ENCODE results near the gene CTNNBIP1. TPM values are rescaled to one million over a fixed set of nuclear protein-coding genes. Genes with fewer than 3 reads are reported as not detected.

Gene CTNNBIP1
- total and polyA plus RNA-seq, 9 of the 15 experiments (the other 6 are each of a cell fraction or from before 2014, with no cell fraction given): 0.65 to 29.2 (median 14.7) TPM

GRCh38 chr1:9844106-9844505 is 66.0 kb downstream of the CTNNBIP1 start:
- Histone ChIP-seq H4K20me1 (replicated peaks; ENCODE audit: control insufficient read depth, insufficient read depth, low read length) (no peaks in the 10 kb centered on the region), H3K79me2 (ENCODE audit: control insufficient read depth, insufficient read depth, low read length) (no peaks in the 10 kb centered on the region), H3K27ac (ENCODE audit: extremely low read depth, low read depth, low read length) (no peak overlapping the region), H3K4me3 (no peak overlapping the region), H3K4me1 (replicated peaks in 1 of 2; ENCODE audit: control insufficient read depth in 2 of 2, insufficient read depth in 2 of 2, low read length in 2 of 2) (peaks cover 7 to 46% of the 10 kb centered on the region in 2 experiments; a peak in 4 of 5 replicates), H3K27me3 (ENCODE audit: control insufficient read depth in 2 of 2, insufficient read depth in 2 of 2, low read length in 2 of 2) (peaks cover 7 to 35% of the 10 kb centered on the region in 2 experiments; a peak in 4 of 5 replicates), H2AFZ (ENCODE audit: low read depth, low read length) (no peak overlapping the region), H3K9me3 (replicated peaks; ENCODE audit: control insufficient read depth, insufficient read depth, low read depth, low read length) (0 out of 2 replicates have a peak, but pooled peaks cover 1% of the 10 kb centered on the region), H3K4me2 (ENCODE audit: insufficient read depth, low read length) (no peak overlapping the region), H3K9me1 (ENCODE audit: control insufficient read depth, insufficient read depth, low read length) (no peaks in the 10 kb centered on the region), H3K36me3 (ENCODE audit: control insufficient read depth, insufficient read depth, low read length) (no peaks in the 10 kb centered on the region), H3K9ac (ENCODE audit: insufficient read depth in 1 of 2, low read depth in 2 of 2, low read length in 2 of 2) (peak overlapping the region in 1 of 2 experiments; percentile 51; a peak in 1 of 4 replicates)
- WGBS (ENCODE audit: insufficient coverage, low coverage, missing lambda C conversion rate): 36% methylated on average over 10 of the region's 12 CpGs
- DNase-seq (ENCODE audit: extremely low read depth in 1 of 4, low spot score in 3 of 4) (no peak), ATAC-seq (no peak), FAIRE-seq (no peak)
- CTCF ChIA-PET (ENCODE audit: low intra/inter-chr PET ratio): no interaction called here
- no peak for TF ChIP-seq ZNF282 (CRISPR knock-in tag; IDR thresholded peaks at IDR 0.05)
- no peak for TF ChIP-seq ZNF12 (CRISPR knock-in tag; IDR thresholded peaks at IDR 0.05)
- TF ChIP-seq, protein P1, sequence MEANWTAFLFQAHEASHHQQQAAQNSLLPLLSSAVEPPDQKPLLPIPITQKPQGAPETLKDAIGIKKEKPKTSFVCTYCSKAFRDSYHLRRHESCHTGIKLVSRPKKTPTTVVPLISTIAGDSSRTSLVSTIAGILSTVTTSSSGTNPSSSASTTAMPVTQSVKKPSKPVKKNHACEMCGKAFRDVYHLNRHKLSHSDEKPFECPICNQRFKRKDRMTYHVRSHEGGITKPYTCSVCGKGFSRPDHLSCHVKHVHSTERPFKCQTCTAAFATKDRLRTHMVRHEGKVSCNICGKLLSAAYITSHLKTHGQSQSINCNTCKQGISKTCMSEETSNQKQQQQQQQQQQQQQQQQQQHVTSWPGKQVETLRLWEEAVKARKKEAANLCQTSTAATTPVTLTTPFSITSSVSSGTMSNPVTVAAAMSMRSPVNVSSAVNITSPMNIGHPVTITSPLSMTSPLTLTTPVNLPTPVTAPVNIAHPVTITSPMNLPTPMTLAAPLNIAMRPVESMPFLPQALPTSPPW (CRISPR knock-in tag; IDR thresholded peaks at IDR 0.05): no peak
- TF ChIP-seq, protein P2, sequence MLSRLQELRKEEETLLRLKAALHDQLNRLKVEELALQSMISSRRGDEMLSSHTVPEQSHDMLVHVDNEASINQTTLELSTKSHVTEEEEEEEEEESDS (CRISPR knock-in tag; IDR thresholded peaks at IDR 0.05): no peak
- TF ChIP-seq KDM4B (IDR thresholded peaks at IDR 0.05; ENCODE audit: borderline replicate concordance in 2 of 2, low read depth in 1 of 2): no peak
- no peak for TF ChIP-seq BCL6 (CRISPR knock-in tag; IDR thresholded peaks at IDR 0.05)
- TF ChIP-seq ZKSCAN8 (CRISPR knock-in tag; IDR thresholded peaks at IDR 0.05): no peak
- intact Hi-C loops (cut with micrococcal nuclease): no loop called here
- no TSS peak for BruUV-seq (replicated peaks)
- POLR2A ChIA-PET: interaction anchor here (0.6 to 1.6 kb wide), 4 partner anchors 9 to 45 kb away, joined by 3 to 6 read pairs (median 3); no protein-coding TSS in a partner anchor
- in situ Hi-C loops (cut with MboI): no loop called here
